GM03348 (cell line): ENCODE measurements around the gene ARHGEF28.

ENCODE experiments used
- DNase-seq: peaks from one replicate; pipeline ENCODE4 v3.0.0; 2012; ENCODE audit warnings: low spot score

The ARHGEF28 gene

DNA sequence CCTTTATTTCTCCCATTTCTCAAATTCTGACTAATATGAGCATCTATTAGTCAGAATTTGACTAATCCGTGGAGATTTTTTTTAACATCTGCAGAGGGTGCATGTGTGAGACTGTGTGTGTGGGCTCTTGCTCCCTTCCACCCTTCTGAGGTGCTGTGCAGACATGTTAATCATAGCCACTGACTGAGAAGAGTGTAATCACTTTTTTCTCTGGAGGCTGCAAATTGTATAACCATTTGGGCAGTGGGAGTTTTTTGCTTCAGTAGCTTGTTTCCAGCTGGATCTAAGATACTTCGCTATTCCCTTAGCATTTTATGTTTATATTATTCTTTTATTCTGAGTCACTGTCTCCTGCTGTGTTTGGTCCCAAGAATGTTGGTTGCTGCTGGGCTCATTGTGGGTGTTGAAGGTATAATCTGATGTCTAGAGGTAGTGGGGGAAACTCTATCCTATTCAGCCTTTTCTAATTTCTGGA is 66.2 kb downstream of the ARHGEF28 start:
- peak; percentile 65 for DNase-seq

DNA sequence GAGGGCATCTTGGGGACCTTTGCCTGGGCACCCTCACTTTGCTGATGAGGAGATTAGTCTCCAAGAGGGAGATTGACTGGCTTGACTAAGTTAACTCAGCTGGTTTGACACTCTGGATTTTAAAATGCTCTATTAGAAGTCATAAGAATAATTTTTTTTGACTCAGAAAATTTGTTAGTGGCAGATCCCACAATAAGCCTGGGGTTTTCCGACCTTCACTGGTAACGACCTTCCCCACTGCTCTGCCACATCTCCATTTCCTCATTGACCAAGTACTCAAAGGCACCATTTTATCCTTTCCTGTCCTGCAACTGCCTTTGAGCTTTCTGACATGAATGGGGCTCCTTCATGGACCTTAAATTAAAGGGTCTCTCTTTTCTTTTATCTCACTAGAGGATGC is 67.0 kb downstream of the ARHGEF28 start:
- DNase-seq, result no peak

DNA sequence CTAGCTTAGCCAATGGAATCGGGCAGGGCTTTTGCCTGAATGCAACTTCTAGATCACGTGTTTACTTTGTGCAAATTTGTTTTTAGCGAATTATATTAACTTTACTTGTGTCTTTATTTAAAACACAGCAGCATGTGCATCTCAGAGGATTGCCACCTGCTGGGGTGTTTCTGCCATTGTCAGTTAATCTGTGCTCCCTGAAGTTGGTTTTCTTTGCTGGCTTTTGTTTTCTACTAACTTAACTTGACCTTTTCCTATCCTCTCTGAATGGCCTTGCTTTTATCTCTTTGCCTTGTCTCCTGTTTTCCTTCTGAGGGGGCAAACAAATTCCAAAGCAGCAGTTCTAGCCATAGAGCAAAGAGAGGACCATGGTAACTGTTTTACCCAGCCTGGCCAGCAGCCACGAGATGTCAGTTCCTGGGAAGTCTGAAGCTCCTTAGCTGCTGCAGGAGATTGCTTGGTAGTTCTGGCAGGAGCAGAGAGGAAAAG is 67.6 kb downstream of the ARHGEF28 start:
- DNase-seq, result peak; percentile 48

DNA sequence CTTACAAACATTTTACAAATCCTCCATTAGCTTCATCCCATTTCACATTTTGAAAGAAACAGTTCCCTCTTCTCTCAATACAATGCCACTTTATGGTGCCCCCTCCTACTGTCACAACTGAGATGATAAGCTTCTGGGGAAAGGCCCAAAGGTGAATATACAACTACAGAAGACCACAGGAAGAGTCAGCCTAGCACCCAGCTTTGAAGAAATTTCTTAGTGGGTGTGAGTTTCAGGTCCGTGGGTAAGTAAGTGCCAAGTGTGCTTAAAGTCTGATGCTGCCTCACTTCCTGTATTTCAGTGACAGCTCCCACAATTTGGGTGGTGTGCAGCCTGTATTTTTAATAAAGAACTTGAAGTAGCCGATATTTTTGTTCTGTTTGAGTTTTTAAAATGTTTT is 68.1 kb downstream of the ARHGEF28 start:
- no peak for DNase-seq

DNA sequence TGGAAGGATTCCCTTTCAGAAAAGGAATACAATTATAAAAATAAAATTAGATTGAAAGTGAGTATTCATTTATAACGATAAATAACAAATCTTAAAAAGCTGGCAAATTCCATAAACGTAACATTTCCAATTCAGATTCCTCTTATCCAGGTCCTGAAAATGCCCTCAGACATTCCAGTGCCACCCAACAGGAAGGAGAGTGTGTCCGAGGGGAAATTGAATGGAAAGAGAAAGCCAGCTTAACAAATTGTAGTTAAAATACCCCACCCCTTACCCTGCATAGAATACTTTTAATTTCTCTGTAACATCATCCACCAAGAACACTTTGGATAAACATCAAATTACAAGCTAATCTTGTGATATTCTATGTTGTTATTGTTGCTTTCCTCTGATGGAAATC is 72.0 kb downstream of the ARHGEF28 start:
- DNase-seq, result no peak

DNA sequence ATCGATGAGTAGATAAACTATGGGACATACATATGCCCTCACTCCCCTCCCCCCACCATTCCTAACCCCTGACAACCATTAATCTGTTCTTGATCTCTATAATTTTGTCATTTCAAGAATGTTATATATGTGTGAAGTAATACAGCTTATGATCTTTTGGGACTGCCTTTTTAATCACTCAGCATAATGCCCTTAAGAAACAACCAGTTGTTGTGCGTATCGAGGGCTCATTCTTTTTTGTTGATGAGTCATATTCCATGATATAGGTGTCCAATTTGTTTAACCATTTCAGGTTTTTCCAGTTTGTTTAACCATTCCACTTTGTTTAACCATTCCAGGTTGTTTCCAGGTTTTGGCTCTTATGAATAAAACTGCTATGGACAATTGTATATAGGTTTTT is 75.6 kb downstream of the ARHGEF28 start:
- no peak for DNase-seq

DNA sequence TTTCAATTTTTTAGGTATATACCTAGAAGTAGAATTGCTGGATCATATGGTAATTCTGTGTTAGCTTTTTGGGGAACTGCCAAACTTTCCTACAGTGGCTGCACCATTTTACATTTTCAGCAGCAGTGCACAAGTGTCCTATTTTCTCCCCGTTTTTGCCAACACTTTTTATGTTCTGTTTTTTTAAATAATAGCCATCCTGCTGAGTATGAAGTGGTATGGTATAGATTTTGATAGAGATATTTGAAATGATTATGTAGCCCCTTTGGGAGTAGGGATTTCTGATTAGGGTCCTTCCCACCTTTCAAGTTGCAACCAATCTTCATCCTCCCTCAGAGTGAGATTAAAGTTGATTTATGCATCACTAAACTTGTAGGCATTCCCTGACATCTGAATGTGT is 76.5 kb downstream of the ARHGEF28 start:
- no peak for DNase-seq

DNA sequence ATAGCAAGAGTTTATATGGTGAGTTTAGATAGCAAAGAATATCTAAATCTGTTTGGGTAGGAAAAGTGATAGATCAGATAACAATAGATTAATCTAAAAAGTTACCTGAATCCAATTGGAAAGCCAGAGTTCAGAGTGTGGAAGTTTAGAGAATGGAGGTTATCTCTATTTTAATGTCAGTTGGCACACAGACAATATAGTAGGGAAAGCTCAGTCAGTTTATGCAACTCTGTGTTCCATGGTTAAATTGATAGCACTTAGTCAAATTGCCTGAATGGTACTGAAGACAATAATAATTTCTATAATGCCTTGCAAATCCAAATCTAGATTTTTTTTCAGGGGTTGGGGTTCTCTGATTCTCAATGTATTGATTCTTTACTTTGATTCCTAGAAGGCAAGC is 77.0 kb downstream of the ARHGEF28 start:
- no peak for DNase-seq

DNA sequence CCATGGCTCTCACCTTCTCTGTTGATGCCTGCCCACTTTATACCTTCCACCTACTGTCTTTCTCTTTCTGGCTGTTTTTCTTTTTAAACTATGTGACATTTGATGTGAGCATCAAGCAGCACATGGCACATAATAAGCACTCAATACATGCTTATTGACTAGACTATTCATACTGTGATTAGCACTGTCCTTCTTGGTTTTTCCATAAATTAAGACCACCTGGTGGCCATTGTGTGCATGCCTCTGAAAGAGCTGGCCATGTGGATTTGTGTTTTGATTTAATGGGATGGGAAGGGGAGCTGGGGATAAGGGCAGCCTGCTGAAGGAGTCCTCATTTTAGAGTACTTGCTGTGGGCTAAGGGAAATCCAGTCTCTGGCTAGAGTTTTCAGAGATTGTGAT is 79.4 kb downstream of the ARHGEF28 start:
- no peak for DNase-seq

DNA sequence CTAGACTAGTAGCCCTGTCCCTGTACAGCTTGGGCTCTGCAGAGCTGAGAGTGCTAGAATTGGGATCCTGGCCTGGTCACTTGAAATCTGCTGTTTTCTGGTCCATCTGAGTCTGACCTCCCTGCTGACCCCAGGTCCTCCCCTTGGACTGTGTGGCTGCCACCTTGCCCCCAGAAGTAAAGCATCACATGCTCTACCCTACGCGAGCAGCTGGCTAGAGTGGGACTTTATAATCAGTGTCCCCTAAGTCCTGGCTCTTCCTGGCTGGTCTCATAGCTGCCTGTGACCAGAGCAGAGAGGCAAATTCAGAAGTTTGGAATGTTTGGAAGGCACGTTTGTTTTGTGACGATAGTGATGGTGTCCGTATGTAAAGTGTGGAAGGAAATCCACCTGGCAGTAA is 81.0 kb downstream of the ARHGEF28 start:
- no peak for DNase-seq

DNA sequence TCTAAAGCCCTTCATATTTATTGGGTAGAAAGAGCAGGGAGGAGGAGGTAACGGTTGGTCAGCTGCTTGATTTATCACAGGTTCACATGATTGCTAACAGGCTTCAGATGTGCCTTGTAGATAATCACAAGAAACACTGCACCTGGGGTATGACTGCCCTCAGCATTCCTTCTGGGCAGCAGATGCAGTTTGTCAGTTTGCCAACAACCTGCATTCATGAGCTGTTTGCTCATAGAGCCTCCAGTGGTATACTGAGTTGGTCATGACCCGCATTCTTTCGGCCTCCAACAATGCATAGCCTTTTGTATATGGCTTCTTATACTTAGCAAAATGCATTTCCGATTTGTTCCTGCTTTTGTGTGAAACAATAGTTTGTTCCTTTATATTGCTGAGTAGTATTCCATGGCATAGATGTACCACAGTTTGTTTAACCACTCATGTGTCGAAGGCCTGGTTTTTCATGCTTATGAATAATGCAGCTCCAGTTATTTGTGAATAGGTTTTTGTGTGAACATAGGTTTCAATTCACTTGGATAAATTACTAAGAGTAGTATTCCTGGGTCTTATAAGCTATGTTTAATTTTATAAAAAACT is 83.6 kb downstream of the ARHGEF28 start:
- DNase-seq, result no peak

DNA sequence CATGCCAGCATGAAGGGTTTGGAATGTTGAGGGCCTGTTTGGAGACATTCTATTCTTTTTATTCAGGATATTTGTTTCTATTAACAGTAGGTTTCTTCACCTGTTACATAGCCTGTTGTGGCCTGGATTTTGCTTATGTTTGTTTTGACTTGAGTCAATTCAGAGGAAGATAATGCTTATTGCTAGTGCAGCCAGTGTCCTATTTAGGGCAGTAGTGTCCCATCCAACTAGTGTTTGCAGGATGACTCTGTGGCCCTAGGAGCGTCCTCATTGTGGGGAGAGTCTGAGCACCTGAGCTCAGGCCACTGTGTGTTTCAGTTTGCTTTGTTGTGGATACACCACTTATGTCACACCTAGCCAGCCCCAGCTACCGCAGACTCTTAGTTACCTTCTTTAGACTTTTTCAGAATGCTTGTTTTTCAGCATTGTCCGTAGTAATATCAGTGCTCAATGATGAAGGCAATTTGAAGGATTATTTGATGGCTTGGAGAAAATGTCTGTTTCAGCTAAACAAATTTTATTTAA is 90.3 kb downstream of the ARHGEF28 start:
- no peak for DNase-seq

DNA sequence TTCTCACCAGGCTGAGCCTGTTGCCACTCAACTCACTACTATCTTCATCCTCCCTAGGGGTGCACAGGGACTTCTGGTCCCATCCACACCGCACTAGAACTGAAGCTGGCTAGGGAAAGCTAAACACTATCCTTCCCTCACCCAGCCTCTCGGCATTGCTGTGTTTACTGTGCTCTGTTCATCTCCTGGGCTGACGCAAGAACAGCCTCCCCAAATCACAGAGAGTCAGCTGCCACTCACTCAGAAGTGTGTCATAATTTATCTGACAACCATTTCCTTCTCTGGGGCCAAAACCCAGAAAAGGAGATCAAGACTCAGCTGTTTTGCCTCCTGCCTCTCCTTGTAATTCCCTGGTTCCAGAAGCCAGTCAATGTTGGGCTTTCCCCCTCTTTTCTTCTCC is 92.8 kb downstream of the ARHGEF28 start:
- no peak for DNase-seq

DNA sequence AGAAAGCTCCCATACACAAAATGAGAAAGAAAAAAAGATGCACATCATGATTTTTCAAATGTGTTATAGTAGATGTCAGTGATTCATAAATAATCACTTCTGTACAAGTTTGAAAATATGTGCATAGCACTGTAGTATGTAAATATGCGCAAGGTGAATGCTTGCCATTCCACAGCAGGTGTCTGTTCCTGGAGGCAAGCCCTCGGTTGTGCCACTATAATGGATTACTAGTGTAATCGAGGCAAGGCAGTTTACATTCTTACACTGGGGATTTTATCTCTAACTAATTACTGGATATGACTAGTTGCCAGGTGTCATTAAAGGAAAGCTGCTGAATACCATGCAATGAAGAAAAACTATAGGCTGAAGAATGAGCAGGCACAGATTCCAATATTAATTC is 93.6 kb downstream of the ARHGEF28 start:
- no peak for DNase-seq

DNA sequence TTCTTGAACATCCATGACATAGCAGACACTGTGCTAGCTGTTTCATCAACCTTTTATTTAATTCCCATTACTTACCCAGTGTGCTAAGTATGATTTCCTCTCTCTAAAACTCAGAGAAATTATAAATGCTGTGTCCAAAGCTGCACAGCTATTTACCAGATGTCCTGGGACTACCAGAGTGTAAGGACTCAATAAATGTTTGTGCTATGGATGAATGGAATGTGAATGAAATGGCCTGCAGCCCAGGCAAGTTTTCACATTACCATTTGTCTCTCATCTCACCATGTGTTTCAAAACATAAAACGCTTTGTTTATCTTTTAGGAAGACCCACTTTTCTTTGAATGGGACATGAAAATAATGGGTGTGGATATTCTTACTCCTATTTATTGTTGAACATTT is 96.2 kb downstream of the ARHGEF28 start:
- peak; percentile 70 for DNase-seq

DNA sequence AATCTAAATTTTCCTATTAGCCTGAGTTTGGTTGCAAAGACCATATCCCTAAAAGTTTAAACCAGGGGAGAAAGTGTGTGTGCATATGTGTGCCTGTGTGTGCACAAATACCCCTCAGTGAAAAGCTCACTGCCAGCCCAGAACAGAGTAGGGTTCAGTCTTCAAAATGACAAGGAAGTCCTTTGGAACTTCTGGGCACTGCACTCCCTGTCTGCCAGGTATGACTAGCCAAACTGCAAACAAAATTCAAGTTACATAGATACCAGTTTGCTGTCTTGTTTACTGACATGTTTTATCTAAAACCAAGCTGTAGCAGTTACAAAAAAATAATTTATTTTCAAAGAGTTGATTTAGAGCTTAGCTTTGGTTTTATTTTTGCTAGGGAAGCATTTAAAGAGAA is 100.1 kb downstream of the ARHGEF28 start:
- no peak for DNase-seq

DNA sequence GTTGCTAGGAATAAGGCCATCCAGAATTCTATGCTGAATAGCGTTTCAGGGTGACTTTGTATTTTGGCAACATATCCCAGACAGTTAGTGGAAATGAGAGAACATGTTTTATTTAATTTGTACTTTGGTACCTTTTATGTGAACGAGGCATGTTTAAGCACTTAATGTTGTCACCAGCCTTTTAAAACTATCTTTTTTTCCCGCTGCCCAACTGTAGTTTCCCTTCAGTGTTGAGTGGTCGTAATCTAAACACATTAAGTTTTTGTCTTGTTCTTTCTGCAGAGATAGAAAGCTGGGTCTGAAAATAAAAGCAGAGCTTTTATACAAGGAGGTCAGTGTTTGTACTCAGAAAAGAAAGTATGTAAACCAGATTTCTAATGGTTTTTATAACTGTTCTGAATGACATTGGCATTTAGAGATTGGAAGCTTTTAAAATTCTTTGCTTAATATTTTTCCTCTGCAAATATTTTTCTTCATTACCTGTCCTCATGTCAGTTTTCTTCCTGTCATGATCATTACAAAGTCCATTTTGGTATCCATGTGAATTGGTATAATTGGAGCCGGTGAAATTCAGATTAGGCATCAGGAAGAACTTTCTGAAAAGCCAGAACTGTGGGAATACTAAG is 100.7 kb downstream of the ARHGEF28 start:
- DNase-seq, result no peak

DNA sequence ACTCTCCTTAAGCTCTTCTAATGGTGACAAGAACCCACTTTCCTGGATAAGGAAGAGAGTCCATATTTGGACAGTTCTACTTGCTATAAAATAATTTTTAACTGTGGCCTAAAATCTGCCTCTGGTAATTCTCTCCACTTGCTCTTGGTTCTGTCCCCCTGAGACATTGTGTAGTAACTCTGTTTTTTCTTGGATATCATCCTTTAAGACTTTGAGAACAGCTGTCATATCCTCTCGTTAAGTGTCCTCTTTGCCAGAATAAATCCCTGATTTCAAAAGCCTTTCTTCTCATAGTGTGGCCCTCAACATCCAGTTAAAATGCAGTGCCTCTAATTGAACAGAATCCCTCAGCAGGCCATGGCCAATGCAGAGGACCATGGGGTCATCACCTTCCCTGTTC is 101.5 kb downstream of the ARHGEF28 start:
- no peak for DNase-seq

DNA sequence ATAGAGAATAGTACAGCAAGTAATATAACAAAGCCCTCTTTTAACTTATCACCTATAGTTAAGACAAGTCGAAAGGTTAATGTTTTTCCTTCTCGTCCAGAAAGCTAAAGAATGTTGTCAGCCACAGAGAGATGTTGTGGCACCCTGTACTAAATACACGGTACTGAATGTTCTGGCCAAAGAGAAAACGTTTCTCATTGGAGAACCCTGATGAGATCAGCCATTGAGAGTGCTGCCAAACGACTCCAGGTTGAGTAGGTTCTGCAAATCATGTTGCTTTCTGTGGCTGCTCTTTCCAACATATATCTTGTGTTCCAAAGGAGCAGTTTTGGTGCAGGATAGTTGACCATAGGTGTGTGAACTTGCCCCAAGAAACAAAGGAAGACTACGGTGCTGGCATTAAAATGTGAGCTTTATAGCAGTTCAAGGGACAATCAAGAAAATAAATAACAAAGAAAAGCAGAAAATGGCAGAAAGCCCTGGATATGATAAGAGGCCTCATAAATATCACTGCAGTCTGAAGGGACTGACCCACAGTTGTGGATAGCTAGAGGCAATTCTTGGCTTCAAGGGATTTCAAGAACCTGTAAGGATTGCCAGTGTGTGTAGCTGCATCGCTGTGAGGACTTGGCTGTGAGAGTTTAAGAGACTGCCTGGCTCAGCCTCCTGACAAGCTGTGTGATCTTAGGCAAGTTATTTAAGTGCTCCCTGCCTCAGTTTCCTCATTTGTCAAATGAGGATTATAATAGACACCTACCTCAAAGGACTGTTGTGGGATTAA is 102.7 kb downstream of the ARHGEF28 start:
- DNase-seq, result no peak

DNA sequence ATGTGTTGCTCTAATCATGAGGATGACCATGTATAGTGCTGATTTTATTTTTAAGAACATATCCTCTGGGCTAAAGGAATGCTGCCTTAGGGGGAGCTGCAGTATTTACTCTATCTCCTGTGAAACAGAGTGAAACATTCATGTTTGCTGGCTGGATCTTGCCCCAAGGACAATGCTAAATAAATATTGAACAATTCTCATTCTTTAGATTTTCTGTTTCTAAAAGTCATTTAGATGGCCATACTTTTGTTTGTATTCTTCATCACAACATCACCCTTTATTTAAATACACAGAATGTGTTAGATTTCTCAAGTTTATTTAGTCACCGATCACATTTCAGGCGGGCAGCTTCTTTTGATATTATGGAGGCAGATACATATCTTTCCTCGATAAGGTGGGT is 103.3 kb downstream of the ARHGEF28 start:
- no peak for DNase-seq

DNA sequence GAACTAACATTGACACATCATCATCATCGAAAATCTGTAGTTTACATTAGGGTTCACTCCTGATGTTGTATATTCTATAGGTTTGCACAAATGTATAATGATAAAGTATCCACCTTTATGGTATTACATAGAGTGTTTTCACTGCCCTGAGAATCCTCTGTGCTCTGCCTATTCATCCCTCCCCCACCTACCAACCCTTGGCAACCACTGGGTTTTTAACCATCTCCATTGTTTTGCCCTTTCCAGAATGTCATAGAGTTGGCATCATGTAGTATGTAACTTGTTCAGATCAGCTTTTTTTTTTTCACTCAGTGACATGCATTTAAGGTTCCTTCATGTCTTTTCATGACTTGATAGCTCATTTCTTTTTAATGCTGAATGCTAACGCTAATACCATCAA is 106.0 kb downstream of the ARHGEF28 start:
- no peak for DNase-seq

DNA sequence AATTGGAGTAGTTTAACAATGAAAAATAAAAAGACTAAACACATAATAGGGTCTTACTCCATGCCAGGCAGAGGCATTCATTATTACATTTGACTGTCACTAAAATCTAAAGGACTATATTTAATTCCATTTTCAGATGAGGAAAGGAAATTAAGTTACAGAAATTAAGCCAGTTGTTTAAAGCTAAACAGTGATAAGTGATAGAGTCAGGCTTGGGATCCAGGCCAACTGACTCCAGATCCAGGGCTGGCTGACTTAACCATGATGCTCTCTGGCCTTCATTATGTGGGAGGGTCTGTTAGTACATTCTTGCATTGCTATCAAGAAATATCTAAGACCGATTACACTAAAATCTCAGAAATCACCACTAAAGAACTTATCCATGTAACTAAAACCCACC is 107.2 kb downstream of the ARHGEF28 start:
- DNase-seq, result no peak
